Activated CD8-positive, alpha-beta T cell treated with anti-CD3 and anti-CD28 coated beads for 36 hours (primary cell): ENCODE data around the gene SNRPD3. TPM values are rescaled to one million over a fixed set of nuclear protein-coding genes. Genes with fewer than 3 reads are reported as not detected.

Source experiments
- ATAC-seq: fragments of 200-7000 bp; cut with Tn5 transposase; one replicate; pipeline ENCODE4 v1.10.0; 2021; ENCODE audit warnings: mild to moderate bottlenecking, moderate library complexity
- CTCF ChIA-PET: fragments of 350-600 bp; sonication (Branson Sonifier 250); formaldehyde crosslinking; loops from one replicate; lab custom pipeline; 2021; ENCODE audit warnings: antibody characterized with exemption; lab: Charles Lee
- POLR2A ChIA-PET: fragments of 350-600 bp; sonication (Branson Sonifier 250); formaldehyde crosslinking; loops from one replicate; lab custom pipeline; 2021; ENCODE audit warnings: antibody characterized with exemption; lab: Charles Lee
- DNase-seq: peaks from one replicate; pipeline ENCODE4 v3.0.0-alpha.2; 2020
- H3K27ac Mint-ChIP-seq: one replicate; pipeline ENCODE4 v1.8.0; 2021; ENCODE audit warnings: mild to moderate bottlenecking, mixed read lengths
- H3K27me3 Mint-ChIP-seq: one replicate; pipeline ENCODE4 v1.8.0; 2021; ENCODE audit warnings: mixed read lengths
- H3K36me3 Mint-ChIP-seq: one replicate; pipeline ENCODE4 v1.8.0; 2021; ENCODE audit warnings: low read depth, mixed read lengths
- H3K4me1 Mint-ChIP-seq: one replicate; pipeline ENCODE4 v1.8.0; 2021; ENCODE audit warnings: low read depth, mixed read lengths
- H3K4me3 Mint-ChIP-seq: one replicate; pipeline ENCODE4 v1.8.0; 2021; ENCODE audit warnings: mild to moderate bottlenecking, moderate library complexity, mixed read lengths
- H3K9me3 Mint-ChIP-seq: one replicate; pipeline ENCODE4 v1.8.0; 2021; ENCODE audit warnings: mixed read lengths
- intact Hi-C: fragments of 100-400 bp; cut with micrococcal nuclease; formaldehyde crosslinking; loops from one replicate; pipeline ENCODE4 v1.10.0; 2022
- total RNA-seq, 2 experiments: library from RNA; stranded (reverse); gene quantifications; one replicate each; pipeline ENCODE4 v1.2.3, GENCODE V29; 2021
- TF ChIP-seq, protein P1 (sequence below): fragments of 200-600 bp; IDR thresholded peaks from one replicate; pipeline ENCODE4 v1.8.0; 2022; ENCODE audit warnings: antibody characterized with exemption, mild to moderate bottlenecking

The SNRPD3 gene
- total RNA-seq, 2 experiments from 2014 or later, result 153 to 165 TPM

DNA sequence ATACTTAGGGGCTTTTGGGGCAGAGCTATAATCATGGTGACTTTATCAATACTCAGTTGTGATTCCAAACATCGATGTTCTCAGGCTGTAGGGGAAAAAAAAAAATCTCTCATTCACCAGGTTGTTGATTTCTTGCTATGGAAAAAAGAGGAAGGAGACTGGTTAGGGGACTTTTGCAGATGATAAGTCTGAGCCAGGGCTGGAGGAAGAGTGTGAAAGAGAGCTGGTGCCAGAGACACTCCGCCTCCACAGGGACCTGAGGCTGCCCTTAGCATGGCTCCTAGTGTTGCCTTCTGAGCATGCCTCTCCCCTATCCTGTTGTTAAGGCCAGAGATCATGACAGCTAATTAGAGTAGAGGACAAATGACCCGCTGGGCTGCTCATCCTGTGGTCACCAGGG, 43.8 kb upstream of the SNRPD3 start:
- TF ChIP-seq, protein P1, sequence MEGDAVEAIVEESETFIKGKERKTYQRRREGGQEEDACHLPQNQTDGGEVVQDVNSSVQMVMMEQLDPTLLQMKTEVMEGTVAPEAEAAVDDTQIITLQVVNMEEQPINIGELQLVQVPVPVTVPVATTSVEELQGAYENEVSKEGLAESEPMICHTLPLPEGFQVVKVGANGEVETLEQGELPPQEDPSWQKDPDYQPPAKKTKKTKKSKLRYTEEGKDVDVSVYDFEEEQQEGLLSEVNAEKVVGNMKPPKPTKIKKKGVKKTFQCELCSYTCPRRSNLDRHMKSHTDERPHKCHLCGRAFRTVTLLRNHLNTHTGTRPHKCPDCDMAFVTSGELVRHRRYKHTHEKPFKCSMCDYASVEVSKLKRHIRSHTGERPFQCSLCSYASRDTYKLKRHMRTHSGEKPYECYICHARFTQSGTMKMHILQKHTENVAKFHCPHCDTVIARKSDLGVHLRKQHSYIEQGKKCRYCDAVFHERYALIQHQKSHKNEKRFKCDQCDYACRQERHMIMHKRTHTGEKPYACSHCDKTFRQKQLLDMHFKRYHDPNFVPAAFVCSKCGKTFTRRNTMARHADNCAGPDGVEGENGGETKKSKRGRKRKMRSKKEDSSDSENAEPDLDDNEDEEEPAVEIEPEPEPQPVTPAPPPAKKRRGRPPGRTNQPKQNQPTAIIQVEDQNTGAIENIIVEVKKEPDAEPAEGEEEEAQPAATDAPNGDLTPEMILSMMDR, result no peak
- no peaks in the 10 kb centered on the region for H3K27me3 Mint-ChIP-seq
- no peaks in the 10 kb centered on the region for H3K9me3 Mint-ChIP-seq
- POLR2A ChIA-PET, result interaction anchor here (1.5 kb wide), 1 partner anchor 84 kb away, joined by 4 read pairs; the partner anchor contains the start of gene ADORA2A
- no peaks in the 10 kb centered on the region for H3K36me3 Mint-ChIP-seq
- ATAC-seq (no peak), DNase-seq (no peak)
- peaks cover 8% of the 10 kb centered on the region for H3K4me1 Mint-ChIP-seq
- intact Hi-C loops, result no loop called here
- CTCF ChIA-PET, result interaction anchor here (0.7 kb wide), 1 partner anchor 425 kb away, joined by 3 read pairs; no protein-coding TSS in a partner anchor
- no peak overlapping the region for H3K4me3 Mint-ChIP-seq
- no peak overlapping the region for H3K27ac Mint-ChIP-seq

DNA sequence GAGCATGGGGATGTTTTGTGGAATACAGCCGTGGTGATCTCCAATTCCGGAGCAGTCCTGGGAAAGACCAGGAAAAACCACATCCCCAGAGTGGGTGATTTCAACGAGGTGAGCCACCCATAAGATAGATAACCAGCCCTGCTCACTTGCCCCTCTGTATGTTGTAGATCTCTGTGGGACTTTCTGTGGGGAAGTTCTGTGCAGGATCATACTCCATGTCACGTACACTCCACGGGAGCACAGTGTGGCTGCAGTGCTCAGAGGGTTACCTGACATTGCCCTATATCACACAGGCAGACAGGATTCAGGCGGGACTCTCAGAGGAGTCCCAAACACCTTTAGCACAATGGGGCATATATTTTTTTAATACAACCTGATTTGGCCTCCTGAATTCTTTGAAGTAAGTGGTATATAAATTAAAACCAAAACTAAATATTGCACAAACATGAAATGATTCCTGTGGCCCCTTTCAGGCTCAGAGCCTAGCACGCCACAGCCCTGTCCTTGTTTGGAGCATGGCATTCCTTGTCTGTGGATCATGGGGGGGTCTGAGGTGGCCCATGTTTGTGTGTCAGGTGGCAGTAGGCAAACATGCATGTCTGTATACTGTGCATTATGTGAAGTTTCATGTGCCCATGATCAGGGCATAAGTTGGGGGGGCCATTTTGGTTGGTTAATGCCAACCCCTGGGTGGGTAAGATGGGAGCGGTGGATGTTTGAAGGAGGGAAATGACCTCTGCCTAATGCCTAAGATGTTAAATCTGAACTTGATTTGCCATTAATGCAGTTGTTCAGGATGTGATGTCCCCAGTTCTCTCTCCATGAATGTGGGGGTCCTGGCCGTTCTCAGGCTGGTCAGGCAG, 42.2 kb upstream of the SNRPD3 start:
- H3K27me3 Mint-ChIP-seq, result no peaks in the 10 kb centered on the region
- no peaks in the 10 kb centered on the region for H3K9me3 Mint-ChIP-seq
- no peak for DNase-seq
- ATAC-seq, result no peak
- TF ChIP-seq, protein P1, result no peak
- ChIA-PET POLR2A (interaction anchor here (0.7 kb wide), 1 partner anchor 93 kb away, joined by 3 read pairs; no protein-coding TSS in a partner anchor), CTCF (no interaction called here)
- H3K4me1 Mint-ChIP-seq, result peaks cover 8% of the 10 kb centered on the region
- H3K27ac Mint-ChIP-seq, result no peak overlapping the region
- H3K36me3 Mint-ChIP-seq, result no peaks in the 10 kb centered on the region
- intact Hi-C loops, result no loop called here
- no peak overlapping the region for H3K4me3 Mint-ChIP-seq

DNA sequence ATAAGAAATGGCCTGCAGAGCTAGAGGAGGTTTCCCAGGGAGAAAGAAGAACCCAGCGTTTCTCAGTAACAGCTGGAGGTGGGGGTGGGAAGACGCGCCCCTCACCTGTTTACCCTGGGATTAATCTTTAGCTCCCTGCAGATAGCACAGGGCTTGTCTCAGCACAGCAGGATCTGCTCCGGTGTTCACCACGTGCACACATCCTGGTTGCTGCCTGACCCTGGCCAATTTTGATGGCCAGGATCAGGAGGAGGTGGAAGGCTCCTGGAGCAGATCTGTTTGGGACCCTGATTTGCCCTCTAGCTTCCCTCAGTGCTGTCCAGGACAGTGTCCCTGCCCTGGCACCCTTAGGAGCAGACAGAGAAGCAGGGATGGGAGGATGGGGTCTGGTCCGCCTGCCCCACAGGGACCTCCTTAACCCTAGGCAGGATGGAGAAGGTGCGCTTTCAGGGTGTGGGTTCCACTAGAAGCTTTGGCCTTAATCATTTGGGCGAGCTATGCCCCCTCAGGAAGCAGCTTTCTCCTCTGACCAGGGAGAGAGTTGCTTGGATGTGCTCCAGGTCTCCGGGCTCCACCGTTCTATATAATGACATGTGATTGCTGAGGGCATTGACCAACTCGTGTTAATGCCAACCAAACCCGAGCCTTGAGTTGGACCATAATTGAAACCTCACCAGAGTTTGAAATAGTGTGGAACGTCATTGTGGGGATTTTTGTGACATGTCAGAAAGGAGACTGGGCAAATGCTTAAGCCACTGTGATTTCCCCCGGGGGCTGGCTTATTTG, 41.4 kb upstream of the SNRPD3 start:
- intact Hi-C loops, result no loop called here
- CTCF ChIA-PET, result interaction anchor here (0.7 kb wide), 1 partner anchor 9 kb away, joined by 3 read pairs; no protein-coding TSS in a partner anchor
- Mint-ChIP-seq H3K4me3 (no peak overlapping the region), H3K9me3 (no peaks in the 10 kb centered on the region), H3K27ac (no peak overlapping the region), H3K36me3 (no peaks in the 10 kb centered on the region), H3K27me3 (no peaks in the 10 kb centered on the region), H3K4me1 (peaks cover 8% of the 10 kb centered on the region)
- POLR2A ChIA-PET, result interaction anchor here (0.7 kb wide), 1 partner anchor 94 kb away, joined by 3 read pairs; no protein-coding TSS in a partner anchor
- no peak for DNase-seq
- ATAC-seq, result no peak
- TF ChIP-seq, protein P1, result no peak

DNA sequence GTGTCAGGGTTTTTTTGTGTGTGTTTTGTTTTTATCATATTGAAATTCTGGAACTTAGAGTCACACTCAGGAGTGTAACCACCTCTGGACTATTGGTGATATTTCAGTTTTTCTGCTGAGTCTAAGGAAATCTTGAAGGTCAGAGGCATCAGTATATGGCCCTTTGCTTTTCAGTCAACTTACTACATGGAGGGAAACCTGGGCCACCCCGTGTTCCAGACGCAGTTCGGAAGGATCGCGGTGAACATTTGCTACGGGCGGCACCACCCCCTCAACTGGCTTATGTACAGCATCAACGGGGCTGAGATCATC, 40.8 kb upstream of the SNRPD3 start:
- ChIA-PET POLR2A (no interaction called here), CTCF (interaction anchor here (0.7 kb wide), 1 partner anchor 9 kb away, joined by 3 read pairs; no protein-coding TSS in a partner anchor)
- TF ChIP-seq, protein P1, result no peak
- DNase-seq (no peak), ATAC-seq (no peak)
- intact Hi-C loops, result no loop called here
- Mint-ChIP-seq H3K27me3 (no peaks in the 10 kb centered on the region), H3K9me3 (no peaks in the 10 kb centered on the region), H3K4me1 (peaks cover 8% of the 10 kb centered on the region), H3K36me3 (no peaks in the 10 kb centered on the region), H3K4me3 (no peak overlapping the region), H3K27ac (no peak overlapping the region)
